Prostate gland (tissue), 2 donors: Measurements from ENCODE around the gene NEGR1. TPM values are rescaled to one million over a fixed set of nuclear protein-coding genes. Genes with fewer than 3 reads are reported as not detected.
A peak's percentile ranks its signal among the peaks of the same experiment; 100 is the strongest.

ENCODE experiments used
- DNase-seq: peaks from one replicate; pipeline ENCODE4 v3.0.0-alpha.2; 2019; ENCODE audit warnings: low spot score
- H3K27ac ChIP-seq, 2 donors: fragments of 200-600 bp; sonication (generic); 2 replicates each; pipeline ENCODE4 v1.5.1; 2017 to 2019
- H3K27me3 ChIP-seq: fragments of 200-600 bp; sonication (generic); replicated peaks from 2 replicates; pipeline ENCODE4 v1.5.1; 2019; ENCODE audit not compliant: insufficient read depth
- H3K36me3 ChIP-seq, 2 donors: fragments of 200-600 bp; sonication (generic); 1 replicate in 1 of 2; 2 replicates in 1 of 2; pipeline versions ENCODE4 v1.5.1 to v1.8.1; 2017 to 2019
- H3K4me1 ChIP-seq: fragments of 200-600 bp; sonication (generic); replicated peaks from 2 replicates; pipeline ENCODE4 v1.5.1; 2019
- H3K4me3 ChIP-seq, 2 donors: fragments of 200-600 bp; sonication (generic); 2 replicates each; pipeline ENCODE4 v1.5.1; 2017 to 2019
- H3K9me3 ChIP-seq: fragments of 200-600 bp; sonication (generic); 2 replicates; pipeline ENCODE4 v1.5.1; 2017
- POLR2A ChIP-seq: fragments of 450-650 bp; IDR thresholded peaks from one replicate; pipeline ENCODE4 v1.6.1; 2016; ENCODE audit warnings: antibody characterized with exemption, mild to moderate bottlenecking
- POLR2AphosphoS5 ChIP-seq: sonication (generic); formaldehyde crosslinking; IDR thresholded peaks from one replicate; pipeline ENCODE4 v1.6.1; 2017; ENCODE audit warnings: antibody characterized with exemption
- WGBS: methylation state at CpG from one replicate; pipeline ENCODE4 v1.1.5; 2018; 5-methylcytosine and 5-hydroxymethylcytosine counted together
- intact Hi-C: fragments of 100-400 bp; cut with DNase I; formaldehyde crosslinking; loops from one replicate; pipeline ENCODE4 v1.14.2; 2022
- total RNA-seq, 2 donors: library from RNA; depleted of rRNA; stranded (reverse); fragments of >200 nt; gene quantifications; one replicate each; pipeline ENCODE4 v1.1.0, GENCODE V29; 2016
- TF ChIP-seq, protein P1 (sequence below), 4 experiments: fragments of 200-600 bp in 2 of 4; fragments of 450-650 bp in 2 of 4; sonication (generic) in 2 of 4; IDR thresholded peaks; 1 replicate in 3 of 4; 2 replicates in 1 of 4; pipeline ENCODE4 v1.5.1; 2016 to 2019; ENCODE audit warnings: antibody characterized with exemption in 4 of 4, mild to moderate bottlenecking in 2 of 4, moderate library complexity in 2 of 4

NEGR1 gene
- total RNA-seq, 2 donors from 2014 or later = 2.3 to 7.6 TPM

DNA sequence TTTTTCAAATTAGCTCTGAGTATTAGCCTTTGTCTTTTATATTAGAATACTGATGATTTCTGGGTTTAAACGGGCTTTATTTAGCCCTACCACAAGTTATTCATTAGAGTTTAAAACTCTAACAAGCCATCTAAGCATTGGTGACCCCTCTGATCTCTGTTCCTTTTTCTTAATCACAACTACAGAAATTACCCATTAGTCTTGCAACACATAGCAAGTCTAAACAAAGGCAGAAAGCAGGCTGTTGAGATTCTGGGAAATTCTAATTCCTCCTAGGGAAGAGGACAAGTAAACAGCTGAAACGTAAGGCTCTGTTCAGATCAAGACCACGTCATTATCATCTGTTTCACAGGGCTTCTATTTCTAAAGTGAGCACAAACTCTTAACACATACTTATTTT is 710.3 kb downstream of the NEGR1 start:
- no peak overlapping the region for H3K27ac ChIP-seq
- DNase-seq = no peak
- WGBS = 78% methylated on average over 3 of the region's 3 CpGs
- H3K4me1 ChIP-seq = no peaks in the 10 kb centered on the region
- H3K4me3 ChIP-seq = no peak overlapping the region
- H3K27me3 ChIP-seq = no peaks in the 10 kb centered on the region
- TF ChIP-seq, protein P1, sequence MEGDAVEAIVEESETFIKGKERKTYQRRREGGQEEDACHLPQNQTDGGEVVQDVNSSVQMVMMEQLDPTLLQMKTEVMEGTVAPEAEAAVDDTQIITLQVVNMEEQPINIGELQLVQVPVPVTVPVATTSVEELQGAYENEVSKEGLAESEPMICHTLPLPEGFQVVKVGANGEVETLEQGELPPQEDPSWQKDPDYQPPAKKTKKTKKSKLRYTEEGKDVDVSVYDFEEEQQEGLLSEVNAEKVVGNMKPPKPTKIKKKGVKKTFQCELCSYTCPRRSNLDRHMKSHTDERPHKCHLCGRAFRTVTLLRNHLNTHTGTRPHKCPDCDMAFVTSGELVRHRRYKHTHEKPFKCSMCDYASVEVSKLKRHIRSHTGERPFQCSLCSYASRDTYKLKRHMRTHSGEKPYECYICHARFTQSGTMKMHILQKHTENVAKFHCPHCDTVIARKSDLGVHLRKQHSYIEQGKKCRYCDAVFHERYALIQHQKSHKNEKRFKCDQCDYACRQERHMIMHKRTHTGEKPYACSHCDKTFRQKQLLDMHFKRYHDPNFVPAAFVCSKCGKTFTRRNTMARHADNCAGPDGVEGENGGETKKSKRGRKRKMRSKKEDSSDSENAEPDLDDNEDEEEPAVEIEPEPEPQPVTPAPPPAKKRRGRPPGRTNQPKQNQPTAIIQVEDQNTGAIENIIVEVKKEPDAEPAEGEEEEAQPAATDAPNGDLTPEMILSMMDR (IDR thresholded peaks at IDR 0.05) = no peak
- TF ChIP-seq POLR2AphosphoS5 (no peak), POLR2A (no peak)
- no peaks in the 10 kb centered on the region for H3K36me3 ChIP-seq
- intact Hi-C loops = no loop called here
- no peaks in the 10 kb centered on the region for H3K9me3 ChIP-seq

DNA sequence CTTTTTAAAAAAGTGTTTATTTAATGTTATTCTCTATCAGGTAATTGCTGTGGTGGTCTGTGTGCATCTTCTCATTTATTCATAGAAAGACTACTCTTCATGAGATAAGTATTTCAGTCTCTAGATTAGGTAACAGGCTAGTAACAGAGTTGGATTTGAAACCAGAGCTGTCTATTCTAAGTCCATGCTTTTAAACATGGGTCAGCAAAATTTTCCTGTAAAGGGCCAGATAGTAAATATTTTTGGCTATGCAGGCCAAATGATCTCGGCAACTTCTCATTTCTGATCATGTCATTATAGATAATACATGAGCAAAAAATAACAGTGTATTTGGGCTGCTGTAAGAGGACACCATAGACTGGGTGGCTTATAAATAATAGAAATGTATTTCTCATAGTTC is 715.9 kb downstream of the NEGR1 start:
- WGBS = 89% methylated on average over 1 of the region's 1 CpG
- intact Hi-C loops = no loop called here

DNA sequence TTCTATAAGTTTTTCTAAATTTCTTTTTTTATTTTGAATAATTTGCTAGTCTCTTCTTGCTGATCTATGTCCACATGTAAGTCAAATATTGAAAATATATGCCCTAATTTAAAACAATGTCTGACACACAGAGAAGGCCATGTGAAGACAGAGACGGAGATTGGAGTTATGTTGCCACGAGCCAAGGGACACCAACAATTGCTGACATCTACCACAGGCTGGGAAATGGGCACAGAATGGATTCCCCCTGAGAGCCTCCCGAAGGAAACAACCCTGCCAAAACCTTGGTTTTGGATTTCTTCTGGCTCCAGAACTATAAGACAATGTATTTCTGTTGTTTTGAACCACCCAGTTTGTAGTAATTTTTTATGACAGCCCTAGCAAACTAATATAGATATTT is 716.5 kb downstream of the NEGR1 start:
- H3K4me1 ChIP-seq = no peaks in the 10 kb centered on the region
- H3K4me3 ChIP-seq = no peak overlapping the region
- H3K36me3 ChIP-seq = no peaks in the 10 kb centered on the region
- H3K27ac ChIP-seq = no peak overlapping the region
- intact Hi-C loops = no loop called here
- DNase-seq = no peak
- no peaks in the 10 kb centered on the region for H3K9me3 ChIP-seq
- WGBS = 58% methylated on average over 3 of the region's 3 CpGs
- TF ChIP-seq POLR2A (no peak), POLR2AphosphoS5 (no peak)
- TF ChIP-seq, protein P1 (IDR thresholded peaks at IDR 0.05) = no peak
- no peaks in the 10 kb centered on the region for H3K27me3 ChIP-seq

More for the DNA sequence above, 715.9 kb downstream of the NEGR1 start:
- TF ChIP-seq, protein P1 (IDR thresholded peaks at IDR 0.05) = no peak
- TF ChIP-seq POLR2A = no peak
- no peak for TF ChIP-seq POLR2AphosphoS5
- Histone ChIP-seq H3K27me3 (no peaks in the 10 kb centered on the region), H3K36me3 (no peaks in the 10 kb centered on the region), H3K4me1 (no peaks in the 10 kb centered on the region), H3K27ac (no peak overlapping the region), H3K4me3 (no peak overlapping the region), H3K9me3 (no peaks in the 10 kb centered on the region)
- no peak for DNase-seq

DNA sequence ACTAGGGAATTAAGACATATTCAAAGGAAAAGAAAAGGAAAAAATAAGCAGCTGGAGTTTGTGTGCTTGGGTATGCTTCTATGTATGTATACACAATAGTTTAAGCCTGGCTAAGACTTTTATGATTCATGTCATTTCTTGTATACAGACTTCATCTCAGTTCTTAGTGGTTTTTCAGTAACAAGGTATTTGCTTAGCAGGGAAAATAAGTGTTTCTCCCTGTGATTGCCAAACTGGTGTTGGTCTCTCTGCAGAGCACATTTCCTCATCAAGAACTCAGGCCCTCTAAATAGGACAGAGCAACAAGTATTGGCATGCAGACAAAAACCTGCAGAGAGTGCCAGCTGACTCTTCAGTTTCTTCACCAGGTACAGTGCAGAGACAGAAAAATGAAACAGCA is 717.1 kb downstream of the NEGR1 start:
- no peaks in the 10 kb centered on the region for H3K27me3 ChIP-seq
- H3K9me3 ChIP-seq = no peaks in the 10 kb centered on the region
- intact Hi-C loops = no loop called here
- no peaks in the 10 kb centered on the region for H3K36me3 ChIP-seq
- TF ChIP-seq, protein P1 (IDR thresholded peaks at IDR 0.05) = no peak
- TF ChIP-seq POLR2A = no peak
- TF ChIP-seq POLR2AphosphoS5 = peak; percentile 49
- no peaks in the 10 kb centered on the region for H3K4me1 ChIP-seq
- peak; percentile 25 for DNase-seq
- no peak overlapping the region for H3K4me3 ChIP-seq
- no peak overlapping the region for H3K27ac ChIP-seq

DNA sequence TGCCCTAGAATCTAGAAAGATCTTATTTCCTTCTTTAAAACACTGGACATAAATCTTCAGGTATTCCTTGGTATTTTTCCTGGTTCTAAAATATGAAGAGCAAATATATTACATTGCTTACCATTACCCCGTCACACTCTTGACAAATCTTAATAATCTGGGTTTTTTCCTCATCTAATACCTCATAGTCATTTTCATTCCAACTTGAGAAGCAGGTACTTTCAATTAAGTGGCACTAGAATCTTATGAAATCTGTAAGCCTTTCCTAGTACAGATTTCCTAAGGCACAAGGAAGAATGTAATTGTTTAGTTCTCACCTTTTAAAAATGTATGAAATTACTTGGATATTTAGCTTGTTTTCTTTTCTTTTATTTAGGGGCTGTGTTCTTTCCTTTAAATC is 720.0 kb downstream of the NEGR1 start:
- TF ChIP-seq POLR2A (no peak), POLR2AphosphoS5 (no peak)
- TF ChIP-seq, protein P1 (IDR thresholded peaks at IDR 0.05) = no peak
- H3K27me3 ChIP-seq = no peaks in the 10 kb centered on the region
- intact Hi-C loops = no loop called here
- no peaks in the 10 kb centered on the region for H3K9me3 ChIP-seq
- no peaks in the 10 kb centered on the region for H3K4me1 ChIP-seq
- no peaks in the 10 kb centered on the region for H3K36me3 ChIP-seq
- DNase-seq = no peak
- H3K4me3 ChIP-seq = no peak overlapping the region
- no peak overlapping the region for H3K27ac ChIP-seq
- 0% methylated on average over 1 of the region's 1 CpG for WGBS
